ENCODE measurements around the gene RASD2. TPM values are rescaled to one million over a fixed set of nuclear protein-coding genes. Genes with fewer than 3 reads are reported as not detected.

Gene RASD2
- total and polyA plus RNA-seq, 4 donors = 0.77 to 12.0 (median 7.0) TPM

DNA sequence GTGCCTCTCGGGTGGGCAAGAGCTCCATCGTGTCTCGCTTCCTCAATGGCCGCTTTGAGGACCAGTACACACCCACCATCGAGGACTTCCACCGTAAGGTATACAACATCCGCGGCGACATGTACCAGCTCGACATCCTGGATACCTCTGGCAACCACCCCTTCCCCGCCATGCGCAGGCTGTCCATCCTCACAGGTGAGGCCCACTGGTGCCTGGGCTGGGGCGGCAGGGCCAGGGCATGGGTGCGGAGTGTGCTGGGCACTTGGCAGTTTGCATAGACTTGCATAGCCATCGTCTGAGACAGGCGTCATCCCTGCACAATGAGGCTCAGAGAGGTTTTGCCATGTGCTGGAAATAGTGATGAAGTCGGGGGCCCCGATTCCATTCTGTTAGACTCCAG, 6.3 kb downstream of the RASD2 start:
- H3K4me1 ChIP-seq (ENCODE audit: control insufficient read depth, insufficient read depth, low read length) = peaks cover 41% of the 10 kb centered on the region

DNA sequence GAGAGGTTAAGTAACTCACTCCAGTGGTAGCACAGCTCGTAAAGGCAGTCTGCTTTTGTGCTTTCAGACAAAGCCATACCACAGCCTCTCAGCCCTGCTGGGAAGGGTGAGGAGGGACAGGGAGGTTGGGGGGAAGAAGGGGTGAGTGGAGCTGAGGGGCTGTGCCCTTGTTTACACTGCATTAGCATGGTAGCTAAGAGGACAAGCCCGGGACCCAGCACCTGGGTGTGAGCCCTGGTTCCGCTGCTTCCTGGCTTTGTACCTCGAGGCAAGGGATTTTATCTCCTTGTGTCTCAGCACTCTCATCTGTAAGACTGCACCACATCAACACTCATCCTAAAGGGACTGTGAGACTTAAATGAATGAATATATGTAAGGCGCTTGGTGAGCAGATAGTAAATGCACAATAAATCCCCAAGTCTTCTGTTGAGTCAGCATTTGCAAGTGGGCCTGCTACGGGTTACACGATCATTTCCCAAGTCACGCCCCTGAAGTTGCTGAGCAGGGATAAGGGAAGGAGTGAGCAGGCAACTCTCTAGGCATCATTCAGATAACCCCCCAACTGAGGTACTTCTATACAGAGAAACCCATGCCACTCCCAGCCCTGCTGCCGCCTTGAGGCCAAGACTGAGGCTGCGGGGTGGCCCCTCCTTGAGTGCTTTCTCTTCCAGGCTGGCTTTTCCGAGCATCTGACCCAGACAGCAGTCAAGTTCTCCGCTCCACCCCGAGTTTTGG, 7.5 kb downstream of the RASD2 start:
- peaks cover 2% of the 10 kb centered on the region for H3K27me3 ChIP-seq (ENCODE audit: control insufficient read depth, insufficient read depth, low read length)
- WGBS (ENCODE audit: insufficient coverage) = 49% methylated on average over 8 of the region's 13 CpGs
- peaks cover 20% of the 10 kb centered on the region for H3K36me3 ChIP-seq (ENCODE audit: control insufficient read depth, insufficient read depth, low read length)
- H3K4me3 ChIP-seq (ENCODE audit: low read depth, low read length) = no peak overlapping the region
- no peak for DNase-seq (ENCODE audit: low read depth in 4 of 6, low spot score in 6 of 6)
- peaks cover 28% of the 10 kb centered on the region for H3K4me1 ChIP-seq (ENCODE audit: control insufficient read depth, insufficient read depth, low read length)
- no peak overlapping the region for H3K27ac ChIP-seq (ENCODE audit: low read depth, low read length)
- H3K9me3 ChIP-seq (ENCODE audit: control insufficient read depth, insufficient read depth, low read length) = no peaks in the 10 kb centered on the region

More for the DNA sequence above, 6.3 kb downstream of the RASD2 start:
- DNase-seq (ENCODE audit: low read depth in 4 of 6, low spot score in 6 of 6) = no peak
- peaks cover 15% of the 10 kb centered on the region for H3K36me3 ChIP-seq (ENCODE audit: control insufficient read depth, insufficient read depth, low read length)
- peaks cover 7% of the 10 kb centered on the region for H3K27me3 ChIP-seq (ENCODE audit: control insufficient read depth, insufficient read depth, low read length)
- WGBS (ENCODE audit: insufficient coverage) = 95% methylated on average over 16 of the region's 18 CpGs
- H3K9me3 ChIP-seq (ENCODE audit: control insufficient read depth, insufficient read depth, low read length) = no peaks in the 10 kb centered on the region
- H3K4me3 ChIP-seq (ENCODE audit: low read depth, low read length) = no peak overlapping the region
- no peak overlapping the region for H3K27ac ChIP-seq (ENCODE audit: low read depth, low read length)

DNA sequence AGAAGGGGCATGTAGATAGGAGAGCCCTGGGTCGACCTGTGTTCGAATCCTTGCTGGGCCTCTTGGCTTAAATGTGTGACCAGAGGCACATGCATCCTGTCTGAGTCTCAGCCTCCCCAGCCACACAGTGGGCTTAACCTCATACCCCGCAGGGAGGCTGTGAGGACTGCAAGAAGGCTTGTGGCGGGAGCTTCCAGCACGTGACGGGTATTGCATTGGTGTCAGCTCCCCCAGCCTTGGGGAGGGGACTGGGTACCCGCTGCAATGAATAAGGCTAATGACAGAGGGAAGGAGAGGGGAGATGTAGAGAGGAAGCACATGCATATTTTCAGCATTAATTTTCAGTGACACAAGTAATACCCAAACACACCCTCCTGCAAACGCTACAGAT, 8.1 kb downstream of the RASD2 start:
- H3K4me1 ChIP-seq (ENCODE audit: control insufficient read depth, insufficient read depth, low read length) = peaks cover 24% of the 10 kb centered on the region
- DNase-seq (ENCODE audit: low read depth in 4 of 6, low spot score in 6 of 6) = peak in 1 of 6 donors; percentile 49

GRCh38 chr22:35549328-35549727, 8.7 kb downstream of the RASD2 start:
- 16% methylated on average over 10 of the region's 11 CpGs for WGBS (ENCODE audit: insufficient coverage)
- DNase-seq (ENCODE audit: low read depth in 4 of 6, low spot score in 6 of 6) = peak in 4 of 6 donors; percentile 53 to 96 (median 80)
- H3K27ac ChIP-seq (ENCODE audit: low read depth, low read length) = no peak overlapping the region

More for the DNA sequence above, 8.1 kb downstream of the RASD2 start:
- Histone ChIP-seq H3K4me3 (ENCODE audit: low read depth, low read length) (no peak overlapping the region), H3K27me3 (ENCODE audit: control insufficient read depth, insufficient read depth, low read length) (no peaks in the 10 kb centered on the region), H3K27ac (ENCODE audit: low read depth, low read length) (no peak overlapping the region), H3K9me3 (ENCODE audit: control insufficient read depth, insufficient read depth, low read length) (no peaks in the 10 kb centered on the region), H3K36me3 (ENCODE audit: control insufficient read depth, insufficient read depth, low read length) (peaks cover 20% of the 10 kb centered on the region)
- 19% methylated on average over 3 of the region's 8 CpGs for WGBS (ENCODE audit: insufficient coverage)

GRCh38 chr22:35551549-35552177, 11.0 kb downstream of the RASD2 start:
- no peaks in the 10 kb centered on the region for H3K27me3 ChIP-seq (ENCODE audit: control insufficient read depth, insufficient read depth, low read length)
- H3K27ac ChIP-seq (ENCODE audit: low read depth, low read length) = no peak overlapping the region
- H3K4me1 ChIP-seq (ENCODE audit: control insufficient read depth, insufficient read depth, low read length) = peaks cover 28% of the 10 kb centered on the region
- DNase-seq (ENCODE audit: low read depth in 4 of 6, low spot score in 6 of 6) = no peak
- no peak overlapping the region for H3K4me3 ChIP-seq (ENCODE audit: low read depth, low read length)
- WGBS (ENCODE audit: insufficient coverage) = 95% methylated on average over 43 of the region's 43 CpGs
- peaks cover 19% of the 10 kb centered on the region for H3K36me3 ChIP-seq (ENCODE audit: control insufficient read depth, insufficient read depth, low read length)
- H3K9me3 ChIP-seq (ENCODE audit: control insufficient read depth, insufficient read depth, low read length) = no peaks in the 10 kb centered on the region

More at GRCh38 chr22:35549328-35549727, 8.7 kb downstream of the RASD2 start:
- Histone ChIP-seq H3K9me3 (ENCODE audit: control insufficient read depth, insufficient read depth, low read length) (no peaks in the 10 kb centered on the region), H3K36me3 (ENCODE audit: control insufficient read depth, insufficient read depth, low read length) (peaks cover 20% of the 10 kb centered on the region), H3K4me1 (ENCODE audit: control insufficient read depth, insufficient read depth, low read length) (peaks cover 18% of the 10 kb centered on the region), H3K27me3 (ENCODE audit: control insufficient read depth, insufficient read depth, low read length) (no peaks in the 10 kb centered on the region), H3K4me3 (ENCODE audit: low read depth, low read length) (no peak overlapping the region)

- H3K27ac ChIP-seq (ENCODE audit: low read depth, low read length) = no peak overlapping the region
- H3K4me1 ChIP-seq (ENCODE audit: control insufficient read depth, insufficient read depth, low read length) = peaks cover 28% of the 10 kb centered on the region
- no peaks in the 10 kb centered on the region for H3K27me3 ChIP-seq (ENCODE audit: control insufficient read depth, insufficient read depth, low read length)
- H3K36me3 ChIP-seq (ENCODE audit: control insufficient read depth, insufficient read depth, low read length) = peaks cover 13% of the 10 kb centered on the region
- H3K9me3 ChIP-seq (ENCODE audit: control insufficient read depth, insufficient read depth, low read length) = no peaks in the 10 kb centered on the region
- 53% methylated on average over 2 of the region's 13 CpGs for WGBS (ENCODE audit: insufficient coverage)
- no peak for DNase-seq (ENCODE audit: low read depth in 4 of 6, low spot score in 6 of 6)
- H3K4me3 ChIP-seq (ENCODE audit: low read depth, low read length) = no peak overlapping the region
These were observed 11.7 kb downstream of the RASD2 start for GRCh38 chr22:35552196-35552842.

DNA sequence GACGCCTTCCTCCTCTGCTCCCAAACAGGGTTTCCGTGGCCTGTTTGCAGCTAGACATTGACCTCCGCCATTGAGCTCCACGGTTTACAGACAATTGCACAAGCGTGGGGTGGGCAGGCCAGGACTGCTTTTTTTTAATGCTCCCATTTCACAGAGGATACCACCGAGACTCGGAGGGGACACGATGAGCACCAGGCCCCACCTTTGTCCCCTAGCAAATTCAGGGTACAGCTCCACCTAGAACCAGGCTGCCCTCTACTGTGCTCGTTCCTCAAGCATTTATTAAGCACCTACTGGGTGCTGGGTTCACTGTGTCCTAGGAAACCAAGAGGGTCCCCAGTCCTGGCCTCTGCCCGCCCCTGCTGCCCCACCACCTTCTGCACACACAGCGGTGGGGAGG, 12.2 kb downstream of the RASD2 start:
- H3K36me3 ChIP-seq (ENCODE audit: control insufficient read depth, insufficient read depth, low read length) = peaks cover 13% of the 10 kb centered on the region
- no peaks in the 10 kb centered on the region for H3K27me3 ChIP-seq (ENCODE audit: control insufficient read depth, insufficient read depth, low read length)
- 83% methylated on average over 11 of the region's 11 CpGs for WGBS (ENCODE audit: insufficient coverage)
- no peak overlapping the region for H3K27ac ChIP-seq (ENCODE audit: low read depth, low read length)
- DNase-seq (ENCODE audit: low read depth in 4 of 6, low spot score in 6 of 6) = no peak
- H3K4me3 ChIP-seq (ENCODE audit: low read depth, low read length) = no peak overlapping the region
- peaks cover 28% of the 10 kb centered on the region for H3K4me1 ChIP-seq (ENCODE audit: control insufficient read depth, insufficient read depth, low read length)
- no peaks in the 10 kb centered on the region for H3K9me3 ChIP-seq (ENCODE audit: control insufficient read depth, insufficient read depth, low read length)

GRCh38 chr22:35553341-35553740, 12.7 kb downstream of the RASD2 start:
- H3K4me3 ChIP-seq (ENCODE audit: low read depth, low read length) = no peak overlapping the region
- H3K27me3 ChIP-seq (ENCODE audit: control insufficient read depth, insufficient read depth, low read length) = no peaks in the 10 kb centered on the region
- H3K36me3 ChIP-seq (ENCODE audit: control insufficient read depth, insufficient read depth, low read length) = peaks cover 13% of the 10 kb centered on the region
- no peak for DNase-seq (ENCODE audit: low read depth in 4 of 6, low spot score in 6 of 6)
- no peaks in the 10 kb centered on the region for H3K9me3 ChIP-seq (ENCODE audit: control insufficient read depth, insufficient read depth, low read length)
- H3K4me1 ChIP-seq (ENCODE audit: control insufficient read depth, insufficient read depth, low read length) = peaks cover 28% of the 10 kb centered on the region
- no peak overlapping the region for H3K27ac ChIP-seq (ENCODE audit: low read depth, low read length)
- WGBS (ENCODE audit: insufficient coverage) = 93% methylated on average over 2 of the region's 2 CpGs

GRCh38 chr22:35554297-35554845, 13.7 kb downstream of the RASD2 start:
- H3K9me3 ChIP-seq (ENCODE audit: control insufficient read depth, insufficient read depth, low read length) = no peaks in the 10 kb centered on the region
- H3K27ac ChIP-seq (ENCODE audit: low read depth, low read length) = no peak overlapping the region
- no peak overlapping the region for H3K4me3 ChIP-seq (ENCODE audit: low read depth, low read length)
- no peak for DNase-seq (ENCODE audit: low read depth in 4 of 6, low spot score in 6 of 6)
- peaks cover 13% of the 10 kb centered on the region for H3K36me3 ChIP-seq (ENCODE audit: control insufficient read depth, insufficient read depth, low read length)
- 62% methylated on average over 8 of the region's 10 CpGs for WGBS (ENCODE audit: insufficient coverage)
- peaks cover 17% of the 10 kb centered on the region for H3K4me1 ChIP-seq (ENCODE audit: control insufficient read depth, insufficient read depth, low read length)
- no peaks in the 10 kb centered on the region for H3K27me3 ChIP-seq (ENCODE audit: control insufficient read depth, insufficient read depth, low read length)

Data from spinal cord (tissue), 10 donors.